ENCODE results near the gene APOL2.
"Not testable (repeated sequence)": the region's sequence is repeated elsewhere in the genome, so short reads cannot be mapped to it uniquely, and the experiment has no call there.

Gene APOL2

GRCh38 chr22:36196254-36197064, 42.9 kb downstream of the APOL2 start:
- no peak for DNase-seq

- DNase-seq: peak; percentile 77
These were observed 44.4 kb downstream of the APOL2 start for GRCh38 chr22:36194971-36195370.

- no peak for DNase-seq
These were observed 44.9 kb downstream of the APOL2 start for GRCh38 chr22:36194385-36194784.

- no peak for DNase-seq
These were observed 45.8 kb downstream of the APOL2 start for GRCh38 chr22:36193577-36193976.

- DNase-seq: peak; percentile 17
These were observed 46.2 kb downstream of the APOL2 start for GRCh38 chr22:36193171-36193570.

- DNase-seq: peak; percentile 8
These were observed 46.8 kb downstream of the APOL2 start for GRCh38 chr22:36192542-36192941.

GRCh38 chr22:36191106-36191836, 48.1 kb downstream of the APOL2 start:
- DNase-seq: peak; percentile 30

GRCh38 chr22:36187862-36188261, 51.5 kb downstream of the APOL2 start:
- not testable (repeated sequence) for DNase-seq

GRCh38 chr22:36185828-36186624, 53.3 kb downstream of the APOL2 start:
- no peak for DNase-seq

GRCh38 chr22:36184433-36185025, 54.8 kb downstream of the APOL2 start:
- peak; percentile 25 for DNase-seq

- DNase-seq: peak; percentile 27
These were observed 55.9 kb downstream of the APOL2 start for GRCh38 chr22:36183446-36183845.

GRCh38 chr22:36182857-36183256, 56.5 kb downstream of the APOL2 start:
- DNase-seq: peak; percentile 36

GRCh38 chr22:36182056-36182455, 57.3 kb downstream of the APOL2 start:
- DNase-seq: peak; percentile 31

GRCh38 chr22:36180928-36181327, 58.4 kb downstream of the APOL2 start:
- no peak for DNase-seq

GRCh38 chr22:36180038-36180880, 59.1 kb downstream of the APOL2 start:
- DNase-seq: peak; percentile 94

- peak; percentile 25 for DNase-seq
These were observed 62.2 kb downstream of the APOL2 start for GRCh38 chr22:36177160-36177559.
